ENCODE data around the gene LIN54.

DNA sequence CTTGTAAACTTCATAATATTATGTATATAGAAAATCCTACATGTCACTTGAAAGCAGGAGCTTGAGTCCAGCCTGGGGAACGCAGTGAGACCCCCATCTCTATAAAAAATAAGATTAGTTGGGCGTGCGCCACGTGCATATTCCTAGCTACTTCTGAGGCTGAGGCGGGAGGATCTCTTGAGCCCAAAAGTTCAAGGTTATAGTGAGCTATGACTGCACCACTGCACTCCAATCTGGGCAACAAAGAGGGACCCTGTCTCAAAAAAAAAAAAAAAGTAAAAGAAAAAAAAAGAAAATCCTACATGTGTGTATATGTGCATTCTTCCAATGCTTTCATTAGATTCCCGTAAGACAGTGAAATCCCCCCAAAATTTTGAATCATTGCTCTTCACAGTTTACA lies 121.3 kb downstream of the LIN54 start:
- TF ChIP-seq, protein P1, sequence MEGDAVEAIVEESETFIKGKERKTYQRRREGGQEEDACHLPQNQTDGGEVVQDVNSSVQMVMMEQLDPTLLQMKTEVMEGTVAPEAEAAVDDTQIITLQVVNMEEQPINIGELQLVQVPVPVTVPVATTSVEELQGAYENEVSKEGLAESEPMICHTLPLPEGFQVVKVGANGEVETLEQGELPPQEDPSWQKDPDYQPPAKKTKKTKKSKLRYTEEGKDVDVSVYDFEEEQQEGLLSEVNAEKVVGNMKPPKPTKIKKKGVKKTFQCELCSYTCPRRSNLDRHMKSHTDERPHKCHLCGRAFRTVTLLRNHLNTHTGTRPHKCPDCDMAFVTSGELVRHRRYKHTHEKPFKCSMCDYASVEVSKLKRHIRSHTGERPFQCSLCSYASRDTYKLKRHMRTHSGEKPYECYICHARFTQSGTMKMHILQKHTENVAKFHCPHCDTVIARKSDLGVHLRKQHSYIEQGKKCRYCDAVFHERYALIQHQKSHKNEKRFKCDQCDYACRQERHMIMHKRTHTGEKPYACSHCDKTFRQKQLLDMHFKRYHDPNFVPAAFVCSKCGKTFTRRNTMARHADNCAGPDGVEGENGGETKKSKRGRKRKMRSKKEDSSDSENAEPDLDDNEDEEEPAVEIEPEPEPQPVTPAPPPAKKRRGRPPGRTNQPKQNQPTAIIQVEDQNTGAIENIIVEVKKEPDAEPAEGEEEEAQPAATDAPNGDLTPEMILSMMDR (conservative IDR thresholded peaks at IDR 0.05; ENCODE audit: low read length): no peak
- TF ChIP-seq EZH2phosphoT487 (IDR thresholded peaks at IDR 0.05; ENCODE audit: borderline replicate concordance, low read depth, low read length): no peak

Data from OCI-LY7 (cell line).